Endometrial microvascular endothelial cells (primary cell): Measurements from ENCODE around the gene PLA2G3. TPM values are rescaled to one million over a fixed set of nuclear protein-coding genes. Genes with fewer than 3 reads are reported as not detected.

ENCODE experiments used
- in situ Hi-C: cut with HindIII; loops from 2 replicates; pipeline ENCODE4 v1.10.0; 2017; ENCODE audit warnings: low sequenced_read_pairs, low pct_unique_long_range_greater_than_20kb; ENCODE audit errors: inconsistent ontology term
- total RNA-seq: library from RNA; depleted of rRNA; stranded (reverse); fragments of >200 nt; gene quantifications from one replicate; pipeline ENCODE4 v1.2.3, GENCODE V29; 2015; ENCODE audit errors: inconsistent ontology term

Gene PLA2G3
- total RNA-seq, 1 donor from 2014 or later: not detected

GRCh38 chr22:31151872-31152271 is 11.6 kb upstream of the PLA2G3 start:
- in situ Hi-C loops: no loop called here

- in situ Hi-C loops: no loop called here
Measured at GRCh38 chr22:31150615-31151014, 10.3 kb upstream of the PLA2G3 start.

- in situ Hi-C loops: no loop called here
Measured at GRCh38 chr22:31148953-31149627, 8.8 kb upstream of the PLA2G3 start.

- in situ Hi-C loops: no loop called here
Measured at GRCh38 chr22:31148488-31148887, 8.2 kb upstream of the PLA2G3 start.

- in situ Hi-C loops: no loop called here
Measured at GRCh38 chr22:31144223-31144622, 3.9 kb upstream of the PLA2G3 start.

- in situ Hi-C loops: no loop called here
Measured at GRCh38 chr22:31143537-31143936, 3.2 kb upstream of the PLA2G3 start.

GRCh38 chr22:31143038-31143437 is 2.7 kb upstream of the PLA2G3 start:
- in situ Hi-C loops: no loop called here

- in situ Hi-C loops: no loop called here
Measured at GRCh38 chr22:31142285-31142684, 2.0 kb upstream of the PLA2G3 start.

GRCh38 chr22:31141551-31141950 is 1.2 kb upstream of the PLA2G3 start:
- in situ Hi-C loops: no loop called here

- in situ Hi-C loops: no loop called here
Measured at GRCh38 chr22:31140746-31141145, 438 bp upstream of the PLA2G3 start.

- in situ Hi-C loops: no loop called here
Measured at GRCh38 chr22:31139066-31139465, 1.2 kb downstream of the PLA2G3 start.

GRCh38 chr22:31138126-31138525 is 2.2 kb downstream of the PLA2G3 start:
- in situ Hi-C loops: no loop called here

GRCh38 chr22:31137721-31138120 is 2.6 kb downstream of the PLA2G3 start:
- in situ Hi-C loops: no loop called here

GRCh38 chr22:31136711-31137110 is 3.6 kb downstream of the PLA2G3 start:
- in situ Hi-C loops: no loop called here

GRCh38 chr22:31136155-31136554 is 4.2 kb downstream of the PLA2G3 start:
- in situ Hi-C loops: no loop called here

GRCh38 chr22:31135706-31136105 is 4.6 kb downstream of the PLA2G3 start:
- in situ Hi-C loops: no loop called here

- in situ Hi-C loops: no loop called here
Measured at GRCh38 chr22:31134688-31135087, 5.6 kb downstream of the PLA2G3 start.

- in situ Hi-C loops: no loop called here
Measured at GRCh38 chr22:31133911-31134310, 6.4 kb downstream of the PLA2G3 start.

GRCh38 chr22:31130873-31131272 is 9.4 kb downstream of the PLA2G3 start:
- in situ Hi-C loops: no loop called here

- in situ Hi-C loops: no loop called here
Measured at GRCh38 chr22:31128156-31128555, 12.2 kb downstream of the PLA2G3 start.

GRCh38 chr22:31127181-31127772 is 13.0 kb downstream of the PLA2G3 start:
- in situ Hi-C loops: no loop called here
